GM23338 (cell line): ENCODE data around the gene KRTAP4-11.

Experiments used
- CREB1 ChIP-seq: fragments of 250-450 bp; sonication (Bioruptor Pico); IDR thresholded peaks from 2 replicates; pipeline ENCODE4 v1.5.0; 2020; ENCODE audit warnings: low read depth, mild to moderate bottlenecking, moderate library complexity
- CTCF ChIP-seq, 2 experiments: fragments of 200-600 bp in 1 of 2; sonication (generic) in 1 of 2; conservative IDR thresholded peaks; 2 replicates each; pipeline versions ENCODE4 v1.5.1 to v1.6.1; 2016 to 2017; ENCODE audit warnings: antibody characterized with exemption in 2 of 2, low read depth in 2 of 2, mild to moderate bottlenecking in 2 of 2, moderate library complexity in 1 of 2
- EZH2phosphoT487 ChIP-seq: fragments of 200-600 bp; sonication (generic); IDR thresholded peaks from one replicate; pipeline ENCODE4 v1.8.1; 2018; ENCODE audit warnings: antibody characterized with exemption; ENCODE audit not compliant: unreplicated experiment
- REST ChIP-seq: IDR thresholded peaks from one replicate; pipeline ENCODE4 v1.6.1; 2018; ENCODE audit warnings: antibody characterized with exemption; ENCODE audit not compliant: unreplicated experiment

- TF ChIP-seq CREB1 (CRISPR knock-in tag) (no peak), CTCF (conservative IDR thresholded peaks at IDR 0.05; ENCODE audit: low read depth in 2 of 2) (no peak), EZH2phosphoT487 (no peak), REST (no peak)
These were observed 31.4 kb upstream of the KRTAP4-11 start, which contains the start of gene KRTAP4-5 for GRCh38 chr17:41149652-41149985.
